PC-9 (cell line): ENCODE measurements around the gene GRAP2.

Experiments used
- EZH2 ChIP-seq: fragments of 200-600 bp; sonication (generic); IDR thresholded peaks from 2 replicates; pipeline ENCODE4 v1.8.0; 2017; ENCODE audit warnings: antibody characterized with exemption, low read depth
- TF ChIP-seq, protein P1 (sequence below): fragments of 200-600 bp; sonication (generic); conservative IDR thresholded peaks from 2 replicates; pipeline ENCODE4 v1.6.1; 2017; ENCODE audit warnings: mixed run types, antibody characterized with exemption, mild to moderate bottlenecking, moderate library complexity

- TF ChIP-seq, protein P1, sequence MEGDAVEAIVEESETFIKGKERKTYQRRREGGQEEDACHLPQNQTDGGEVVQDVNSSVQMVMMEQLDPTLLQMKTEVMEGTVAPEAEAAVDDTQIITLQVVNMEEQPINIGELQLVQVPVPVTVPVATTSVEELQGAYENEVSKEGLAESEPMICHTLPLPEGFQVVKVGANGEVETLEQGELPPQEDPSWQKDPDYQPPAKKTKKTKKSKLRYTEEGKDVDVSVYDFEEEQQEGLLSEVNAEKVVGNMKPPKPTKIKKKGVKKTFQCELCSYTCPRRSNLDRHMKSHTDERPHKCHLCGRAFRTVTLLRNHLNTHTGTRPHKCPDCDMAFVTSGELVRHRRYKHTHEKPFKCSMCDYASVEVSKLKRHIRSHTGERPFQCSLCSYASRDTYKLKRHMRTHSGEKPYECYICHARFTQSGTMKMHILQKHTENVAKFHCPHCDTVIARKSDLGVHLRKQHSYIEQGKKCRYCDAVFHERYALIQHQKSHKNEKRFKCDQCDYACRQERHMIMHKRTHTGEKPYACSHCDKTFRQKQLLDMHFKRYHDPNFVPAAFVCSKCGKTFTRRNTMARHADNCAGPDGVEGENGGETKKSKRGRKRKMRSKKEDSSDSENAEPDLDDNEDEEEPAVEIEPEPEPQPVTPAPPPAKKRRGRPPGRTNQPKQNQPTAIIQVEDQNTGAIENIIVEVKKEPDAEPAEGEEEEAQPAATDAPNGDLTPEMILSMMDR = no peak
- TF ChIP-seq EZH2 = no peak
Measured at GRCh38 chr22:39949964-39950737, 49.3 kb downstream of the GRAP2 start.
